MV-4-11 (cell line): Measurements from ENCODE around the gene PTGR2.
"Not testable (repeated sequence)": the region's sequence is repeated elsewhere in the genome, so short reads cannot be mapped to it uniquely, and the experiment has no call there.

Experiments used
- DNase-seq: peaks from one replicate; lab custom pipeline; 2025; lab: John Stamatoyannopoulos, UW

The PTGR2 gene

GRCh38 chr14:73851567-73852382 lies at the start of gene PTGR2:
Gene PTGR2, plus strand, starts transcription at chr14:73851831. Its CDS starts 7,032 bp downstream, at chr14:73858863.
- peak; percentile 89 for DNase-seq

- no peak for DNase-seq
These were observed 49.0 kb upstream of the PTGR2 start for GRCh38 chr14:73802431-73803188.

GRCh38 chr14:73804636-73805035 lies 47.0 kb upstream of the PTGR2 start:
- no peak for DNase-seq

GRCh38 chr14:73807457-73807856 lies 44.2 kb upstream of the PTGR2 start:
- no peak for DNase-seq

GRCh38 chr14:73809391-73809790 lies 42.2 kb upstream of the PTGR2 start:
- no peak for DNase-seq

GRCh38 chr14:73810478-73811163 lies 41.0 kb upstream of the PTGR2 start:
- peak; percentile 92 for DNase-seq

GRCh38 chr14:73811164-73811503 lies 40.5 kb upstream of the PTGR2 start:
- no peak for DNase-seq

- peak; percentile 19 for DNase-seq
These were observed 37.5 kb upstream of the PTGR2 start for GRCh38 chr14:73814153-73814552.

GRCh38 chr14:73815849-73816248 lies 35.8 kb upstream of the PTGR2 start:
- DNase-seq, result no peak

- DNase-seq, result no peak
These were observed 35.2 kb upstream of the PTGR2 start for GRCh38 chr14:73816393-73816816.

- DNase-seq, result no peak
These were observed 34.5 kb upstream of the PTGR2 start for GRCh38 chr14:73817020-73817655.

GRCh38 chr14:73818821-73819220 lies 32.8 kb upstream of the PTGR2 start:
- no peak for DNase-seq

GRCh38 chr14:73820631-73821030 lies 31.0 kb upstream of the PTGR2 start:
- DNase-seq, result no peak

- DNase-seq, result no peak
These were observed 28.2 kb upstream of the PTGR2 start for GRCh38 chr14:73823339-73823885.

GRCh38 chr14:73824127-73824526 lies 27.5 kb upstream of the PTGR2 start:
- DNase-seq, result no peak

- DNase-seq, result no peak
These were observed 27.1 kb upstream of the PTGR2 start for GRCh38 chr14:73824536-73824935.

- DNase-seq, result peak; percentile 77
These were observed 26.0 kb upstream of the PTGR2 start for GRCh38 chr14:73825551-73826188.

GRCh38 chr14:73827190-73827589 lies 24.4 kb upstream of the PTGR2 start:
- not testable (repeated sequence) for DNase-seq

GRCh38 chr14:73829071-73829470 lies 22.6 kb upstream of the PTGR2 start:
- DNase-seq, result no peak

- peak; percentile 78 for DNase-seq
These were observed 21.9 kb upstream of the PTGR2 start for GRCh38 chr14:73829526-73830431.
